Daoy (cell line): ENCODE data around the gene UTY. TPM values are rescaled to one million over a fixed set of nuclear protein-coding genes. Genes with fewer than 3 reads are reported as not detected.
"Not testable (repeated sequence)": the region's sequence is repeated elsewhere in the genome, so short reads cannot be mapped to it uniquely, and the experiment has no call there.

Experiments
- DNase-seq: peaks from one replicate; pipeline ENCODE4 v3.0.0-alpha.2; 2015; ENCODE audit warnings: low read depth
- total RNA-seq: library from RNA; depleted of rRNA; stranded (reverse); fragments of >200 nt; shearing (Covaris generic); gene quantifications from 2 replicates; pipeline ENCODE4 v1.2.3, GENCODE V29; 2014; rRNA removed

UTY gene
- total RNA-seq, 1 experiment from 2014 or later: not detected

DNA sequence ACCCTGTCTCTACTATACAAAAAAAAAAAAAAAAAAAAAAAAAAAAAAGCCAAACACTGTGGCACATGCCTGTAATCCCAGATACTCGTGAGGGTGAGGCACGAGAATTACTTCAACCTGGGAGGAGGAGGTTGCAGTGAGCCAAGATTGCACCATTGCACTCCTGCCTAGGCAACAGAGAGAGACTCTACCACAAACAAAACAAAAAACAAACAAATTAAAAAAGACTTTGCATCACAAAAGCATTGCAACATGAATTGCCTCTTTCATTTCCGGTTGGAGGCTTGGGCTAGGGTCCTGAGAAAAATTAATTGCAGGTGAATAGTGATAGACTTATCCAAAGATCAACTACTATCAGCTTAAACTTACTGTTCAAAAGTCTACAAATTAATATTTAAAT lies 180.4 kb downstream of the UTY start:
- no peak for DNase-seq

DNA sequence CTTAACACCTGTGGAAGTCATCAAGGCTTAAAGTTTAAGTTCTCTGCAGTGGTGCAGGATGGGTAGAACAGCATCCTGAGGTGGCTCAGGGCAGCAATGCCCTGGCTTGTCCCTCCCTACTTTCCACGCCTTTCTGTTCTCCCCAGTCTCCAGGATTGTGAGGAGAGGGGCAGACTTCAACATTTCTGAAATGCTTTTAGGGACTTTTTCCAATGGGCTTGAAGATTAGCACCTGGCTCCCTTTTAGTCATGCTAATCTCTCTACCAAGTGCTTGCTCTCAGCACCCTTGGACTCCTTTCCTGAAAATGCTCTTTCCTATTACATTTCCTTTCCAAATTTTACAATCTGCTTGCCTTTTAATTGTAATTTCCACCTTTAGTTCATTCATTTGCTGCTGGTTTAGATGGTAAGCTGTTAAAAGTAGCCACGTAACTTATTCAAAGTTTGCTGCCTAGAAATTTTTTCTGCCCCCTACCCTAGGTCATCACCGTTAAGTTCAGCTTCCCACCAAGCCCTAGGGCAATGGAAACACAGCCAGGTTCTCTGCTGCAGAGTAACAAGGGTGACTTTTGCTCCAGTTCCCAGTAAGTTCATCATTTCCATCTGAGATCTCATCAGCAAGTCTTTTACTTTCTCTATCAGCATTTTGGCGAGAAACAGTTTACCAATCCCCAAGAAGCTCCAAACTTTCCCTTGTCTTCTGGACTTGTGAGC lies 183.5 kb downstream of the UTY start:
- DNase-seq: no peak

DNA sequence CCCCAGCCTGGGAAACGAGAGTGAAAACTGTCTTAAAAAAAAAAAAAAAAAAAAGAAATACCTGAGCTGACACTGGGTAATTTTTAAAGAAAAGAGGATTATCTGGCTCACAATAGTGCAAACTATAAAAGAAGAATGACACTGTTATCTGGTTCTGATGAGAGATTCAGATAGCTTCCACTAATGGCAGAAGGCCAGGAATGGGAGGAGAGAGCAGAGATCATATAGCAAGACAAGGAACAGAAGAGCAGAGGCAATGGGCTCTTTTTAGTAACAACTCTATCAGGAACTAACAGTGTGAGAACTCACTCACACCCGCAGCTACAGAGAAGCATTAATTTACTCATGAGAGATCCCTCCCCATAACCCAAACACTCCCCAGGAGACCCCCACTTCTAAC lies 184.8 kb downstream of the UTY start:
- no peak for DNase-seq

GRCh38 chrY:13291199-13291598 lies 188.6 kb downstream of the UTY start:
- no peak for DNase-seq

GRCh38 chrY:13282151-13283054 lies 197.4 kb downstream of the UTY start:
- DNase-seq: not testable (repeated sequence)

DNA sequence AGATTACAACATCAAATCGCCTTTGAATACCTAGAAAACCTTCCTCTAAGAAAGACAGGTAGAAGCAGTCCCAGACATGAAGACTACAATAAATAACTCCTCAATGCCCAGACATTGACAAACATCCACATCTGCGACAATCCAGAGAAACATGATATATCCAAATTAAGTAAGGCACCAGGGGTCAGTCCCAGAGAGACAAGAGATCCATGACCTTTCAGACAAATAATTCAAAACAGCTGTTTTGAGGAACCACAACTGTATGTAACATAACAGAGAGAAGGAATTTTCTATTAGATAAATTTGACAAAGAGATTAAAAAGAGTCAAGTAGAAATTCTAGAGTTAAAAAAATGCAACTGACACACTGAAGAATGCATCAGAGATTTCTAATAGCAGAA lies 200.3 kb downstream of the UTY start:
- no peak for DNase-seq

- no peak for DNase-seq
Measured at GRCh38 chrY:13271706-13272105, 208.1 kb downstream of the UTY start.

DNA sequence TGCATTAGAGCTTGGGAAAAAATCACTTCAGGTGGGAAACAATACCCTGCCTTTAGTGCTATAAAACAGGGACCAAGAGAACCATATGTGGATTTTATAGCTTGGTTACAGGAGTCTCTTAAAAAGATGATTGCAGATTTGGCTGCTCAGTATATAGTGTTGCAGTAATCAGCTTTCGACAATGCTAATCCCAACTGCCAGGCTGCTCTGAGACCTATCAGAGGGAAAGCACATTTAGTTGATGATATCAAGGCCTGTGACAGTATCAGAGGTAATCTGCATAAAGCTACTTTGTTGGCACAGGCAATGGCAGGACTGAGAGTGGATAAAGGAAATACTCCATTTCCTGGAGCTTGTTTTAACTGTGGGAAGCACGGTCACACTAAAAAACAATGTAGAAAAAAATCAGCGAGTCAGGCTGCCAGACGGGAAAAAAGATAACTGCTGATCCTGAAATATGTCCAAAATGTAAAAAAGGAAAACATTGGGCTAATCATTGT lies 225.8 kb downstream of the UTY start:
- DNase-seq: not testable (repeated sequence)

- no peak for DNase-seq
Measured at GRCh38 chrY:13250421-13250820, 229.4 kb downstream of the UTY start.

DNA sequence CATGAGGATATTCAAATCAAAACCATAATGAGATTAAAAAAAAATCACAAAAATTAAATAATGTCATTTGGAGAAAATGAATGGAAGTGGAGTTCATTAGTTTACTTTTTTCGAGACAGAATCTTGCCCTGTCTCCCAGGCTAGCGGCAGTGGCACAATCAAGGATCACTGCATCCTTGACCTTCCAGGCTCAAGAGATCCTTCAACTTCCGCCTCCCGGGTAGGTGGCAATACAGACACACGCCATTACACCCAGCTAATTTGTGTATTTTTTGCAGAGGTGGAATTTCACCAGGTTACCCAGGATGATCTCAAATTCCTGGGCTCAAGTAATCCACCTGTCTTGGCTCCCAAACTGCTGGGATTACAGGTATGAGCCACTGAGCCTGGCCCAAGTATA lies 236.1 kb downstream of the UTY start:
- no peak for DNase-seq

- DNase-seq: no peak
Measured at GRCh38 chrY:13233901-13234300, 245.9 kb downstream of the UTY start.

DNA sequence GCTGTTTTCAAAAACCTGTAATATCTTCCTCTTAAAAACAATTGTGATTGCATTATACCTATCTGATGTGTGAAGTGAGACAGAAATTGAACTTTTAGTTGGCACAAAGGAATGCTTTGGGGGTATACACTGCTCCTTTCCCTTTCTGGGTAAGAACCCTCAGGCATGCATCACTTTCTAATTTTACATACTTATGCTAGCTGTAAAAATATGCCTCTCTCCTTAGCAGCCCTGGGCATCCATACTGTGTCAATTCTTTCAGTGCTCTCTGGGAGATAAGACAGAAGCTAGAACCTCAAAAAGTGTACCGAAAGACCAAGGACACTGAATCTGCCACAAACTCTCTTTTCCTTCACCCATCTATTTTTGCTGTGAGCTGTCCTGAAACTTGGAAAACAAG lies 246.7 kb downstream of the UTY start:
- DNase-seq: no peak

- DNase-seq: no peak
Measured at GRCh38 chrY:13227354-13227953, 252.4 kb downstream of the UTY start.

GRCh38 chrY:13210961-13211646 lies 268.7 kb downstream of the UTY start:
- no peak for DNase-seq

- no peak for DNase-seq
Measured at GRCh38 chrY:13205214-13205613, 274.6 kb downstream of the UTY start.

Other genes starting within 250 kb of the UTY start
- gene TMSB4Y, start 223.9 kb upstream of the UTY start, total RNA-seq: not detected in 2 replicates